Naive thymus-derived CD8-positive, alpha-beta T cell (primary cell): ENCODE measurements around the gene TTLL9. TPM values are rescaled to one million over a fixed set of nuclear protein-coding genes. Genes with fewer than 3 reads are reported as not detected.

Source experiments
- ATAC-seq, 2 donors: fragments of 150-1000 bp; cut with Tn5 transposase in 1 of 2; sonication (Bioruptor Pico), chemical (Tn5 transposase) in 1 of 2; 1 replicate in 1 of 2; 2 replicates in 1 of 2; pipeline ENCODE4 v1.10.0; 2021; ENCODE audit warnings: mild to moderate bottlenecking in 2 of 2, moderate library complexity in 2 of 2
- POLR2A ChIA-PET: fragments of 350-600 bp; sonication (Branson Sonifier 250); formaldehyde crosslinking; loops from one replicate; lab custom pipeline; 2021; ENCODE audit warnings: antibody characterized with exemption; lab: Charles Lee
- DNase-seq, 10 donors: peaks; one replicate each; pipeline versions ENCODE4 v3.0.0 to v3.0.0-alpha.2; 2020 to 2022
- H3K27ac Mint-ChIP-seq, 10 donors: one replicate each; pipeline ENCODE4 v1.8.0; 2020 to 2022; ENCODE audit warnings: mild to moderate bottlenecking in 10 of 10, mixed read lengths in 10 of 10, moderate library complexity in 4 of 10, inconsistent platforms in 1 of 10
- H3K27me3 Mint-ChIP-seq, 5 donors: one replicate each; pipeline ENCODE4 v1.8.0; 2021 to 2022; ENCODE audit warnings: mixed read lengths in 5 of 5
- H3K36me3 Mint-ChIP-seq, 3 donors: one replicate each; pipeline ENCODE4 v1.8.0; 2020 to 2022; ENCODE audit warnings: mixed read lengths in 3 of 3, mild to moderate bottlenecking in 2 of 3, inconsistent platforms in 1 of 3
- H3K4me1 Mint-ChIP-seq, 4 donors: one replicate each; pipeline ENCODE4 v1.8.0; 2021 to 2022; ENCODE audit warnings: mixed read lengths in 4 of 4
- H3K4me3 Mint-ChIP-seq, 10 donors: one replicate each; pipeline ENCODE4 v1.8.0; 2020 to 2022; ENCODE audit warnings: mild to moderate bottlenecking in 10 of 10, mixed read lengths in 10 of 10, moderate library complexity in 6 of 10, inconsistent platforms in 1 of 10
- H3K9me3 Mint-ChIP-seq, 9 donors: one replicate each; pipeline ENCODE4 v1.8.0; 2020 to 2022; ENCODE audit warnings: mixed read lengths in 9 of 9, mild to moderate bottlenecking in 3 of 9, inconsistent platforms in 1 of 9, moderate library complexity in 1 of 9
- polyA plus RNA-seq, 3 donors: library from polyadenylated mRNA; unstranded; fragments of 300-500 nt; fragmentation: Illumina TruSeq; gene quantifications; one replicate each; pipeline ENCODE4 v1.2.3, GENCODE V29; 2021
- total RNA-seq, 8 experiments: library from RNA in 2 of 8; stranded (reverse) in 2 of 8; gene quantifications; one replicate each; pipeline ENCODE4 v1.2.3 and lab custom pipeline; 2021 to 2026

TTLL9 gene
- total and polyA plus RNA-seq, 5 experiments from 2014 or later, result not detected

GRCh38 chr20:31863296-31864085 lies 6.9 kb upstream of the TTLL9 start:
- ATAC-seq (no peak), DNase-seq (no peak)
- Mint-ChIP-seq H3K9me3 (no peaks in the 10 kb centered on the region), H3K36me3 (no peaks in the 10 kb centered on the region), H3K4me1 (peaks cover 5 to 16% (median 13%) of the 10 kb centered on the region in 4 donors), H3K27ac (peak overlapping the region in 1 of 10 donors; percentile 72), H3K27me3 (peaks cover 0 to 14% (median 12%) of the 10 kb centered on the region in 5 donors), H3K4me3 (peak overlapping the region in 1 of 10 donors; percentile 7)
- POLR2A ChIA-PET, result no interaction called here

- Mint-ChIP-seq H3K9me3 (no peaks in the 10 kb centered on the region), H3K4me3 (no peak overlapping the region), H3K27ac (peak overlapping the region in 1 of 10 donors; percentile 68), H3K27me3 (peaks cover 1 to 26% (median 13%) of the 10 kb centered on the region in 5 donors), H3K4me1 (peaks cover 7 to 25% (median 16%) of the 10 kb centered on the region in 4 donors), H3K36me3 (peaks cover 0 to 2% (median 2%) of the 10 kb centered on the region in 3 donors)
- POLR2A ChIA-PET, result no interaction called here
- DNase-seq (no peak), ATAC-seq (no peak)
Observed at GRCh38 chr20:31864521-31865400, 5.7 kb upstream of the TTLL9 start.

GRCh38 chr20:31866221-31866620 lies 4.2 kb upstream of the TTLL9 start:
- ATAC-seq (no peak), DNase-seq (no peak)
- peaks cover 11 to 26% (median 18%) of the 10 kb centered on the region in 4 donors for H3K4me1 Mint-ChIP-seq
- no peak overlapping the region for H3K4me3 Mint-ChIP-seq
- peaks cover 9 to 39% (median 20%) of the 10 kb centered on the region in 5 donors for H3K27me3 Mint-ChIP-seq
- POLR2A ChIA-PET, result no interaction called here
- no peaks in the 10 kb centered on the region for H3K9me3 Mint-ChIP-seq
- H3K36me3 Mint-ChIP-seq, result peaks cover 2 to 5% (median 4%) of the 10 kb centered on the region in 3 donors
- no peak overlapping the region for H3K27ac Mint-ChIP-seq

GRCh38 chr20:31868853-31869672 lies 1.4 kb upstream of the TTLL9 start:
- Mint-ChIP-seq H3K4me3 (peak overlapping the region in 9 of 10 donors; percentile 51 to 93 (median 90)), H3K36me3 (peaks cover 2 to 5% (median 4%) of the 10 kb centered on the region in 3 donors), H3K27ac (peak overlapping the region in 2 of 10 donors; percentile 43 to 90), H3K27me3 (peaks cover 11 to 54% (median 27%) of the 10 kb centered on the region in 5 donors), H3K9me3 (no peaks in the 10 kb centered on the region), H3K4me1 (peaks cover 6 to 22% (median 16%) of the 10 kb centered on the region in 4 donors)
- DNase-seq (no peak), ATAC-seq (no peak)
- POLR2A ChIA-PET, result no interaction called here

- DNase-seq, result no peak
- POLR2A ChIA-PET, result no interaction called here
- Mint-ChIP-seq H3K4me1 (peaks cover 6 to 22% (median 16%) of the 10 kb centered on the region in 4 donors), H3K27ac (peak overlapping the region in 4 of 10 donors; percentile 9 to 90 (median 57)), H3K9me3 (no peaks in the 10 kb centered on the region), H3K27me3 (peaks cover 11 to 54% (median 27%) of the 10 kb centered on the region in 5 donors), H3K36me3 (peaks cover 2 to 5% (median 4%) of the 10 kb centered on the region in 3 donors), H3K4me3 (peak overlapping the region; percentile 75 to 96 (median 91))
- ATAC-seq, result peak in 1 of 2 donors; percentile 23
Observed at GRCh38 chr20:31869673-31869941, 827 bp upstream of the TTLL9 start.

- H3K36me3 Mint-ChIP-seq, result peaks cover 2 to 5% (median 4%) of the 10 kb centered on the region in 3 donors
- DNase-seq (no peak), ATAC-seq (peak in 1 of 2 donors; percentile 22)
- no peaks in the 10 kb centered on the region for H3K9me3 Mint-ChIP-seq
- H3K4me1 Mint-ChIP-seq, result peaks cover 6 to 22% (median 16%) of the 10 kb centered on the region in 4 donors
- H3K27me3 Mint-ChIP-seq, result peaks cover 11 to 54% (median 27%) of the 10 kb centered on the region in 5 donors
- POLR2A ChIA-PET, result no interaction called here
- H3K27ac Mint-ChIP-seq, result peak overlapping the region in 4 of 10 donors; percentile 50 to 85 (median 68)
- H3K4me3 Mint-ChIP-seq, result peak overlapping the region; percentile 78 to 90 (median 86)
Observed at GRCh38 chr20:31870726-31871617, 538 bp downstream of the TTLL9 start.

- POLR2A ChIA-PET, result no interaction called here
- peaks cover 2 to 5% (median 4%) of the 10 kb centered on the region in 3 donors for H3K36me3 Mint-ChIP-seq
- H3K9me3 Mint-ChIP-seq, result no peaks in the 10 kb centered on the region
- peaks cover 11 to 52% (median 27%) of the 10 kb centered on the region in 5 donors for H3K27me3 Mint-ChIP-seq
- DNase-seq, result no peak
- H3K27ac Mint-ChIP-seq, result no peak overlapping the region
- ATAC-seq, result no peak
- peaks cover 6 to 22% (median 16%) of the 10 kb centered on the region in 4 donors for H3K4me1 Mint-ChIP-seq
- H3K4me3 Mint-ChIP-seq, result peak overlapping the region in 7 of 10 donors; percentile 7 to 90 (median 86)
Observed at GRCh38 chr20:31871618-31871954, 1.2 kb downstream of the TTLL9 start.

GRCh38 chr20:31872406-31872805 lies 2.0 kb downstream of the TTLL9 start:
- H3K27me3 Mint-ChIP-seq, result peaks cover 11 to 44% (median 27%) of the 10 kb centered on the region in 5 donors
- no peak overlapping the region for H3K4me3 Mint-ChIP-seq
- POLR2A ChIA-PET, result no interaction called here
- H3K27ac Mint-ChIP-seq, result no peak overlapping the region
- no peaks in the 10 kb centered on the region for H3K9me3 Mint-ChIP-seq
- DNase-seq, result no peak
- no peak for ATAC-seq
- peaks cover 6 to 22% (median 16%) of the 10 kb centered on the region in 4 donors for H3K4me1 Mint-ChIP-seq
- peaks cover 2 to 5% (median 4%) of the 10 kb centered on the region in 3 donors for H3K36me3 Mint-ChIP-seq

- Mint-ChIP-seq H3K4me3 (no peak overlapping the region), H3K27ac (no peak overlapping the region), H3K27me3 (peaks cover 7 to 27% (median 15%) of the 10 kb centered on the region in 5 donors), H3K9me3 (no peaks in the 10 kb centered on the region), H3K36me3 (peaks cover 0 to 2% (median 0%) of the 10 kb centered on the region in 3 donors), H3K4me1 (peaks cover 10 to 21% (median 18%) of the 10 kb centered on the region in 4 donors)
- ATAC-seq, result no peak
- no peak for DNase-seq
- POLR2A ChIA-PET, result no interaction called here
Observed at GRCh38 chr20:31875671-31876070, 5.2 kb downstream of the TTLL9 start.

GRCh38 chr20:31877684-31878083 lies 7.2 kb downstream of the TTLL9 start:
- POLR2A ChIA-PET, result no interaction called here
- no peak overlapping the region for H3K27ac Mint-ChIP-seq
- no peak overlapping the region for H3K4me3 Mint-ChIP-seq
- H3K4me1 Mint-ChIP-seq, result peaks cover 9 to 14% (median 12%) of the 10 kb centered on the region in 4 donors
- peaks cover 0 to 12% (median 4%) of the 10 kb centered on the region in 5 donors for H3K27me3 Mint-ChIP-seq
- no peaks in the 10 kb centered on the region for H3K9me3 Mint-ChIP-seq
- H3K36me3 Mint-ChIP-seq, result no peaks in the 10 kb centered on the region
- no peak for DNase-seq
- no peak for ATAC-seq
